Activated T-cell treated with anti-CD3 and anti-CD28 coated beads for 24 hours (primary cell): ENCODE results near the gene CRYBG1.
"Not testable (repeated sequence)": the region's sequence is repeated elsewhere in the genome, so short reads cannot be mapped to it uniquely, and the experiment has no call there.

Experiments used
- DNase-seq: peaks from one replicate; pipeline ENCODE4 v3.0.0-alpha.2; 2020; ENCODE audit warnings: low read depth

Gene CRYBG1

DNA sequence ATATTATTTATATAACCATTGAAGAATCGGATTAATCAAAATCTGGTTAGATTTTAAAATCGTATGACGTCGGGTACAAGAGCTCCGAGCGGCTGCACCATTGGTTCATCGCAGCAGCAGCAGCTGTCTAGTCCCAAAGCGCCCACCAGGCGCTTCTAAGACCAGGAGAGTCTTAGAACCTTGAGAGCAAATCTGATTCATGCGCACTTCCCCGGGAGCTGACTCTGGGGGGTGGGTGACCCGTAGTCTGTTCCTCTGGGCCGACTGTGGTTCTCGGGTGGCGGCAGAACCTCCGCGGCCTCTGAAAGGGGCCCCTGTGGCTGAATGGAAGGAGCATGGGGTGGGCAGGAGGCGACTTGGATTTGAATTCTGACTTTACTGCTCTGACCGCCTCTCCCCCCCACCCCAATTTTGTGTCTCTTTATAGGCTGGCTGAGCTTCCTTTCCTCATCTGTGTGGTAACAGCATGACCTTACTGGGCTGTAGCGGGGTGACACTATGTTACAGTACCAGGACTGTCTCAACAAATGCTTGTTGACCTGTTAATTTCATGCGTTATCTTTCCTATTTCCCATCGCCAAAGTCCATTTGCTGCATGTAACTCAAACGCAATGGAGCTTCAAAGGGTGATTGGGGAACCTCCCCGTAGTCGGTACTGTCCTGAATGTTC, 149.0 kb downstream of the CRYBG1 start:
- DNase-seq = no peak

DNA sequence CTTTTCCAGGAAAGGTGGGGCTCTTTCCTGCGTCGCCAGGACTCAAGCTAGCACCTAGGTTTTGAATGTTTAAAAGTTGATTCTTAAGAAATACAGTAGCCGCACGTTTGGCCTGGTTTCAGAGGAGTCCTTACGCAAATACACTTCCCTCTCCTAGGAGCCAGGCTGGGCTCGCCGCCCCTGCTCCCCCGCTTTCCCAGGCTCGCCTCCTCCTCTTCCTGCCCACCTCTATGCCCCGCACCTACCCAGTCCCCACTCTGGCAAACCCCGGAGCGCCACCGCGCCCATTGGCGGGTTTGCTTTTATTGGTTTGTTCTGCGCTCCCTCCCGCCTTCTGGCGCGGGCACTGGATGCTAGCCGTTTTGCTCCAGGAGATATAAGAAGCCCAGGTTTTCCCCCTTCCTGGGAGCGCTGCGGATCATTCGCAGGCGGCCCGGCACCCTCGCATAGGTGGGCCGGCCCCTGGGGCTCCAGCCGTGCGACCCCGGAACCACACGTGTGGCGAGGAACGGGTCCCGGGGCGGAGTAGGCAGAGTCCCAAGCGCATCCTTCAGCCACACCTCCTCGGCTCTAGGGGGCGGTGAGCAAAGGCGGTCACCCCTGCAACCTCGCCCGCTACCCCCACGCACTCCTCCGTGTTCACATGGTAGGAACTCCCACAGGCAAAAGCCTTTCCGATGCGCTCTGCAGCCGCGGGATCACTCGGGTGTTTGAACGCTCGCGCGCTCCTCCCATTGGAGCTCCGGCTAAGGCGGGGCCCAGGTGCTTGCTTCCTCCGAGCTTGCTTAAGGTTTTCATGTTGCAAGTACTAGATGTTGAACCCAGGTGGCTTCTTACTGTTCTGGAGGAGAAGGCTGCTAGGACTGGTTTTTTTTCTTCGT, 149.8 kb downstream of the CRYBG1 start:
- no peak for DNase-seq

GRCh38 chr6:106511288-106512047, 151.0 kb downstream of the CRYBG1 start:
- no peak for DNase-seq

DNA sequence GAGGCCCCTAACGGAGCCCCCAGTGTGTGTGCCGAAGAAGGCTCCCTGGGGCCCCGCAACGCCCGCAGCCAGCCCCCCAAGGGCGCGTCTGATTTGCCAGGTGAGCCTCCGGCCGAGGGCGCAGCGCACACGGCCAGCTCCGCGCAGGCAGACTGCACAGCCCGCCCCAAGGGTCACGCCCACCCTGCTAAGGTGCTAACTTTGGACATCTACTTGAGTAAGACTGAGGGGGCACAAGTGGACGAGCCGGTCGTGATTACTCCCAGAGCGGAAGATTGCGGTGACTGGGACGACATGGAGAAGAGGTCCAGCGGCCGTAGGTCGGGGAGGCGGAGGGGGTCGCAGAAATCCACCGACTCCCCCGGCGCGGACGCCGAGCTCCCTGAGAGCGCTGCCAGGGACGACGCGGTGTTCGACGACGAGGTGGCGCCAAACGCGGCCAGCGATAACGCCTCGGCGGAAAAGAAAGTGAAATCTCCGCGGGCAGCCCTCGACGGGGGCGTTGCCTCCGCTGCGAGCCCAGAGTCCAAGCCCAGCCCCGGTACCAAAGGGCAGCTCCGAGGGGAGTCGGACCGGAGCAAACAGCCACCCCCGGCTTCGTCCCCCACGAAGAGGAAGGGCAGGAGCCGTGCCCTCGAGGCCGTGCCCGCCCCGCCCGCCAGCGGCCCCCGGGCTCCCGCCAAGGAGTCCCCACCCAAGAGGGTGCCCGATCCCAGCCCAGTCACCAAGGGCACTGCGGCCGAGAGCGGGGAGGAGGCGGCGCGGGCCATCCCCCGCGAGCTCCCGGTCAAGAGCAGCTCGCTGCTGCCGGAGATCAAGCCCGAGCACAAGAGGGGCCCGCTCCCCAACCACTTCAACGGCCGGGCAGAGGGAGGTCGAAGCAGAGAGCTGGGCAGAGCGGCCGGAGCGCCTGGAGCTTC, 151.8 kb downstream of the CRYBG1 start:
- DNase-seq = peak; percentile 59

- no peak for DNase-seq
These were observed 152.6 kb downstream of the CRYBG1 start for GRCh38 chr6:106512968-106513574.

GRCh38 chr6:106513808-106514582, 153.5 kb downstream of the CRYBG1 start:
- no peak for DNase-seq

DNA sequence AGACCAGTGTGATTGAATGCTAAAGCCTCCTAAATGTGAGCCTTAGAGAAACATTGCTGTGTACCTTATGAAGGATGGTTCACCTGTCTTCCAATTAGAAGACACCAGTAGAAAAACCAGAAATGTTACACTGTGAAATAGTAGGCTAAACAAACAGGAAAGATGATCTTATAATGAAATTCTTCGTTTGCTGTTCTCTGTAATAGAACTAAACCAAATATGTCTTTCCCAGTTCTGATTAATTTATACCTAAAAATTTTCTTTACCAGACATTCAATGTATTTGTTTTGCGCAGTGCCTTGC, 154.0 kb downstream of the CRYBG1 start:
- DNase-seq = no peak

GRCh38 chr6:106515582-106515981, 155.1 kb downstream of the CRYBG1 start:
- DNase-seq = not testable (repeated sequence)

- DNase-seq = no peak
These were observed 156.1 kb downstream of the CRYBG1 start for GRCh38 chr6:106516616-106517015.

- no peak for DNase-seq
These were observed 157.2 kb downstream of the CRYBG1 start for GRCh38 chr6:106517706-106518105.

DNA sequence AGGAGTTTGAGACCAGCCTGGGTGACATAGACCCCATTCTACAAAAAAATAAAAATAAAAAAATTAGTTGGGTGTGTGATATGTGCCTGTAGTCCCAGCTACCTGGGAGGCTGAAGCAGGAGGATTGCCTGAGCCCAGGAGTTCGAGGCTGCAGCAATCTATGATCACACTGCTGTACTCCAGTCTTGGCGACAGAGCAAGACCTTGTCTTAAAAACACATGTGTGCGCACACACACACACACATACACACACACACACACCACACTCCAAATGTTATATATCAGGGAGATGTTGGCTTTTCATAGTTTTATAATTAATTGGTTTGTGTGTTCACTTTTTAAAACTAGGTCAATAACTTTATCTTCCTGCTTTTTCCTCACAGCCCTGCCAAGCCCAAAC, 158.2 kb downstream of the CRYBG1 start:
- no peak for DNase-seq

DNA sequence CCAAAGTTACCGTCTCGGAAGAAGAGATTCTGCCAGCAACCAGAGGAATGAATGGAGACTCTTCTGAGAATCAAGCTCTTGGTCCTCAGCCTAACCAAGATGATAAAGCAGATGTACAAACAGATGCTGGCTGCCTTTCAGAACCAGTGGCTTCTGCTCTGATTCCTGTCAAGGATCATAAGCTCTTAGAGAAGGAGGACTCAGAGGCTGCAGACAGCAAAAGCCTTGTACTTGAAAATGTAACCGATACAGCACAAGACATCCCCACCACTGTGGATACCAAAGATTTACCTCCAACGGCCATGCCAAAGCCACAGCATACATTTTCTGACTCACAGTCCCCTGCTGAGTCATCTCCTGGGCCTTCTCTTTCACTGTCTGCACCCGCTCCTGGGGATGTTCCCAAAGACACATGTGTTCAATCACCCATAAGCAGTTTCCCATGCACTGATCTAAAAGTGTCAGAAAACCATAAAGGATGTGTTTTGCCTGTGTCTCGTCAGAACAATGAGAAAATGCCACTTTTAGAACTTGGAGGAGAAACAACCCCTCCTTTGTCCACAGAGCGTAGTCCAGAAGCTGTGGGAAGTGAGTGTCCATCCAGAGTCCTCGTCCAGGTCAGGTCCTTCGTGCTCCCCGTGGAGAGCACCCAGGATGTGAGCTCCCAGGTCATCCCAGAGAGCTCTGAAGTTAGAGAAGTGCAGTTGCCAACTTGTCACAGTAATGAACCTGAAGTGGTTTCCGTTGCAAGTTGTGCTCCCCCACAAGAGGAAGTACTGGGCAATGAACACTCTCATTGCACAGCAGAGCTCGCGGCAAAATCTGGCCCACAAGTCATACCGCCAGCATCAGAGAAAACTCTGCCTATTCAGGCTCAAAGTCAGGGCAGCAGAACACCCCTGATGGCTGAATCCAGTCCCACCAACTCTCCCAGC, 159.2 kb downstream of the CRYBG1 start:
- peak; percentile 83 for DNase-seq

GRCh38 chr6:106520711-106521401, 160.3 kb downstream of the CRYBG1 start:
- DNase-seq = peak; percentile 78

DNA sequence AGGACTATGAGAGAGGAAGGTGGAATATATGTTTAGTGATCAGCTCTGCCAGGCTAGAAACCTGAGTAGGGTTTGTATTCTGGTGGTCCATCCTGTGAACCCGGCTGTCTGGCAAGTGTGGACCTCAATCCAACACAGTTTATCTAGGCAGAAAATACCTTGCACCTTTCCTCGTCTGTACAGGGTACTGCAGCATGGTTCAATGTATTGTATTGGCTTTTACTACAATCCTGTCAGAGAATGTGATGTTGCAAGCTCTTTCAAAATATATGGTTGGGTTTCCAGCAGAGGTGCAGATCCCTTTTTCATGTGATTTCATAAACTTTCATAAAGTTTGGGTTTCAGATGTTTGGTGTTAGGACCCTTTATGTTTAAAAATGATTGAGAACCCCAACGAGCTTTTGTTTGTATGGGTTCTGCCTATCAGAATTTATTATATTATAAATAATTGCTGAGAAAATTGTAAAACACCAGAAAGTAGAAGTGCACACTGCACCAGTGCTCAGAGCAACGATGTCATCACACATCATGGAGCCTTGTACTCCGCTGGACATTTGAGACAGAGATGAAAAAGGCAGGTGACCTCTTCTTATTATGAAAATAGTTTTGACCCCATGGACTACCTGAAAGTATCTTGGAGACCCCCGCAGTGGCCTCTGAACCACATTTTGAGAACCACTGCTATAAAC, 162.2 kb downstream of the CRYBG1 start:
- DNase-seq = no peak

GRCh38 chr6:106525107-106525881, 164.8 kb downstream of the CRYBG1 start:
- DNase-seq = no peak

- no peak for DNase-seq
These were observed 165.4 kb downstream of the CRYBG1 start for GRCh38 chr6:106525882-106526275.

DNA sequence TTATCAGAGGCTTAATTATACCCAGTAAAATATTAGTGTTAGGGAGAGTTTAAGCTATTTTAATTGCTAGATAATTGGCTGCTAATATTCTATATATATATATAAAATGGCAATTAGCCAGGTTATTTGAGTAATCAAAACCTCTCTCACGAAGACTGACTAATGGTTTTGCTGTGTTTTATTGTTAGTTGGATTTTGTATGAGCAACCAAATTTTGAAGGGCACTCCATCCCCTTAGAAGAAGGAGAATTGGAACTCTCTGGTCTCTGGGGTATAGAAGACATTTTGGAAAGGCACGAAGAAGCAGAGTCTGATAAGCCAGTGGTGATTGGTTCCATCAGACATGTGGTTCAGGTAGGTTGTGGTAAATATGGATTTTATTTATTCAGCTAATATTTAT, 166.6 kb downstream of the CRYBG1 start:
- no peak for DNase-seq
